Measurements from ENCODE around the gene ADAM15. TPM values are rescaled to one million over a fixed set of nuclear protein-coding genes. Genes with fewer than 3 reads are reported as not detected.

The ADAM15 gene
- total RNA-seq, 1 experiment from 2014 or later: 30.6 TPM

GRCh38 chr1:155033524-155033923, 17.6 kb upstream of the ADAM15 start, which contains the start of the genes DCST1 and DCST2:
TSS of gene DCST1 (plus strand) at chr1:155033824. CDS start at chr1:155034037, 213 bp downstream.
TSS of gene DCST2 (minus strand) at chr1:155033781. CDS start at chr1:155033701, 80 bp downstream.
- Histone ChIP-seq H3K4ac (ENCODE audit: low read depth, low read length) (no peak within 1 kb of the TSS), H4K91ac (ENCODE audit: insufficient read length, low read depth, low read length) (no peak within 1 kb of the TSS), H3K27me3 (ENCODE audit: insufficient read depth, low read length) (no peaks in the 10 kb centered on the region), H3K79me1 (ENCODE audit: insufficient read depth, low read depth, low read length, poor library complexity, severe bottlenecking) (no peaks in the 10 kb centered on the region), H3K79me2 (ENCODE audit: insufficient read depth, low read length) (no peaks in the 10 kb centered on the region), H4K8ac (replicated peaks; ENCODE audit: insufficient read length, low read depth, low read length) (no peak within 1 kb of the TSS), H3K56ac (ENCODE audit: insufficient read length, low read depth, low read length) (no peak within 1 kb of the TSS), H2BK5ac (ENCODE audit: insufficient read length, low read length) (no peak within 1 kb of the TSS), H2BK12ac (ENCODE audit: insufficient read length, low read depth, low read length) (no peak within 1 kb of the TSS), H3K14ac (ENCODE audit: insufficient read depth, low read length) (no peak within 1 kb of the TSS), H3K27ac (ENCODE audit: insufficient read length, low read depth, low read length) (no peak within 1 kb of the TSS), H3K18ac (ENCODE audit: insufficient read length, low read depth, low read length) (no peak within 1 kb of the TSS), H2AK5ac (ENCODE audit: insufficient read length, low read length) (no peak within 1 kb of the TSS), H2BK120ac (ENCODE audit: low read depth, low read length, poor library complexity, severe bottlenecking) (no peak within 1 kb of the TSS), H3K9me3 (ENCODE audit: control insufficient read depth, low read depth, low read length) (no peaks in the 10 kb centered on the region), H2BK20ac (ENCODE audit: low read depth, low read length, poor library complexity, severe bottlenecking) (no peak within 1 kb of the TSS), H3K4me2 (ENCODE audit: insufficient read depth, insufficient read length, low read length) (no peak within 1 kb of the TSS), H2AFZ (ENCODE audit: low read length) (no peak within 1 kb of the TSS), H3K23me2 (ENCODE audit: insufficient read length, low read depth, low read length, poor library complexity, severe bottlenecking) (no peaks in the 10 kb centered on the region), H3K9ac (ENCODE audit: extremely low read depth, insufficient read length, low read length) (no peak within 1 kb of the TSS), H4K20me1 (ENCODE audit: control insufficient read depth, insufficient read depth, insufficient read length) (no peaks in the 10 kb centered on the region), H3T11ph (ENCODE audit: low read length) (no peak within 1 kb of the TSS), H3K23ac (ENCODE audit: insufficient read length, low read depth, low read length) (no peak within 1 kb of the TSS), H3K4me1 (ENCODE audit: insufficient read depth, low read length) (no peaks in the 10 kb centered on the region), H2BK15ac (ENCODE audit: low read depth, low read length) (no peak within 1 kb of the TSS), H4K5ac (ENCODE audit: insufficient read length, low read depth, low read length) (no peak within 1 kb of the TSS)
- H3K4me1 Mint-ChIP-seq: peaks cover 1 to 10% of the 10 kb centered on the region in 2 experiments; a peak in 2 of 4 replicates
- WGBS (ENCODE audit: extremely low coverage, insufficient read length, low lambda C conversion rate): no CpG with 5 or more reads among the region's 9 CpGs
- H3K36me3 Mint-ChIP-seq (ENCODE audit: insufficient read depth in 1 of 3, low read depth in 3 of 3): no peaks in the 10 kb centered on the region
- H3K27ac Mint-ChIP-seq: no peak within 1 kb of the TSS; a peak in 1 of 7 replicates
- H3K4me3 Mint-ChIP-seq: no peak within 1 kb of the TSS; a peak in 1 of 5 replicates
- DNase-seq: no peak
- no peak for TF ChIP-seq CTCF (conservative IDR thresholded peaks at IDR 0.05)
- no peaks in the 10 kb centered on the region for H3K9me3 Mint-ChIP-seq
- peaks cover 38% of the 10 kb centered on the region for H3K27me3 Mint-ChIP-seq (ENCODE audit: low read depth)
